Stimulated activated naive CD8-positive, alpha-beta T cell treated with anti-CD3 and anti-CD28 coated beads, Interleukin-15, Interleukin-2, amounts not matched to agents 100 U/mL and 50 U/mL, for 24 hours (primary cell): ENCODE results near the gene TMEM11.

Experiments
- ATAC-seq: fragments of 150-1000 bp; cut with Tn5 transposase; one replicate; pipeline ENCODE4 v1.10.0; 2021
- DNase-seq: peaks from one replicate; pipeline ENCODE4 v3.0.0; 2021

The TMEM11 gene, protein sequence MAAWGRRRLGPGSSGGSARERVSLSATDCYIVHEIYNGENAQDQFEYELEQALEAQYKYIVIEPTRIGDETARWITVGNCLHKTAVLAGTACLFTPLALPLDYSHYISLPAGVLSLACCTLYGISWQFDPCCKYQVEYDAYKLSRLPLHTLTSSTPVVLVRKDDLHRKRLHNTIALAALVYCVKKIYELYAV

DNA sequence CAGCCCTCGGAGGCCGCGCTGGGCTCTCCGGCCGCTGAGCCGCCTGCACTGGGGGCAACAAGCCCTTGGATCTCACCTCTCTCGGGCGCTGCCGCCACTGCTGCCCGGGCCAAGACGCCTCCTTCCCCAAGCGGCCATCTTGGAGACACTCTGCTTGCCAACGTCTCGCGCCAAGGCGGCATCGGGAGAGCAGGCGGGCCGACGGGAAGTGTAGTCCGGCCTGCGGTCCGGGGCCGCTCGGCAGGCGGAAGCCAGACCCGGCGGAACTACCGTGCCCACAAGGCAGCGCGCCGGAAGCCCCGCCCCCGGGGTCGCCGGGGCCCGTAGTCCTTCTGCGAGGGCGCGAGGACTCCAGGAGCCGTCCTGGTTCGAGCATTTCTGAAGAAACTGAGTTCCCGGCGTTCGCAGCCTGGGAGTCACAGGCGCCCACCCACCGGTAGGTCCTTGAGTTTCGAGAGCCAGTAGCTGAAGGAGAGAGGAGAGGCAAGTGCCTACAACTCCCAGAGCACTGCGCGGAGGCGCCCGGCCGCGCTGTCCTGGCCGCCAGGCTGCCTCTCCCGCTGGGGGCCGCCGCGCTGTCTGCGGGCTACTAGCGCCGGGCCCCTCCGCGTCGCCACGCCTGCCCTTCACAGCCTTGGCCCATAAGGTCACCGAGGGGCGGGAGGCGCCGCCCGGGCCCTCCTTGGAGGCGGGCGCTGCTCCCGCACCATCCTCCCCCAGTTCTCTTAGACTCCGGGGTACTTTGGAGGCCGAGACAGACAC, at the start of gene TMEM11:
Gene TMEM11 (minus strand): TSS at position 147 of the 762 bp plus-strand sequence. CDS start 9 bp downstream, at position 138.
- DNase-seq, result peak; percentile 97
- peak; percentile 95 for ATAC-seq

DNA sequence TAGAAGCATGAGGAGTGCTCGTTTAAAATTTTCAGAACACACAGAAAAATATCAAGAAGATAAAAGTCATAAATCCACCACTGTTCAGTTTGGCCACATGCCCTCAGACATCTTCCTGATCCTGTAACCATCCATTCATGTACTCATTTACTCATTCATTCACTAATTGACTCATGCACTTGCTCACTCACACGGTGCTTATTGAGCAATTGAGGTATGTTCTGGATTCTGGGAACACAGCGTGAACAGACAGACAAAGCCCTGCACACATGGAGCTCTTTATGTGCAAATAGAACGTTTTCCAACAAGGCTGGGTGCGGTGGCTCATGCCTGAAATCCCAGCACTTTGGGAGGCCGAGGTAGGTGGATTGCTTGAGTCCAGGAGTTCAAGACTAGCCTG, 49.4 kb upstream of the TMEM11 start:
- no peak for ATAC-seq

DNA sequence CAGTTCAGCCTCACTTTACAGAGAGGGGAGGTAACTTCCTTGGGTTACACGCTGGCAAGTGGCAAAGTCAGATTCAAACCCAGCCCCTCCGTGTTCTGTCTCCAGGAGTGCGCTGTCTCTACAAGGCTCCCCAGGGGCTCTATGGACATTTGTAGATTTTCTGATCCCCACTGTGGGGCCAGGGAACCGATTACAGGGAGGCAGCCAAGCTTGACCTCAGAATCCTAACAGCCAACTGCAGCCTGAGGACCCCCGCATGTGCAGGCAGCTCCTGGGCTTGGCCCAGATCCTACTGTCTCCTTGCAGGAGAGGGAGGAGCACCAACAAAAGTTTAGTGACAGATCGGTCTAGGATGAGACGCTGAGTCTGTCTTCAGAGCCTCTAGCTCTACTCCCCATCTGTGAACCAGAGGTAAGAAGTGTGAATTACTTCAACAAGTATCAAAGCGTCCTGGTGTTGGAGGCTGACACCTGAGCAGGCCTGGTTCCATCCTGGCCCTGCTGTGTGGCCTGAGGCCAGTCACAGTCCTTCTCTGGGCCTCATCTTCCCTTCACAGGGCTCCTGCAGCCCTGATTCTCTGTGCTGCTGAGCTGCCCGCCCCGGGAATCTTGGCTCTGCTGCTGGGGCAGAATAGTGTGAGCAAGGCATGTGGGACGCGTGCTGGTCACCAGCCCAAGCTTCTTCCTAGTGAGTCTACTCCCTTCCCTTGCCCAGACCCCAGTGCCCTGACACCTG, 48.5 kb upstream of the TMEM11 start:
- DNase-seq (no peak), ATAC-seq (no peak)

More for the DNA sequence above, 49.4 kb upstream of the TMEM11 start:
- DNase-seq, result no peak

DNA sequence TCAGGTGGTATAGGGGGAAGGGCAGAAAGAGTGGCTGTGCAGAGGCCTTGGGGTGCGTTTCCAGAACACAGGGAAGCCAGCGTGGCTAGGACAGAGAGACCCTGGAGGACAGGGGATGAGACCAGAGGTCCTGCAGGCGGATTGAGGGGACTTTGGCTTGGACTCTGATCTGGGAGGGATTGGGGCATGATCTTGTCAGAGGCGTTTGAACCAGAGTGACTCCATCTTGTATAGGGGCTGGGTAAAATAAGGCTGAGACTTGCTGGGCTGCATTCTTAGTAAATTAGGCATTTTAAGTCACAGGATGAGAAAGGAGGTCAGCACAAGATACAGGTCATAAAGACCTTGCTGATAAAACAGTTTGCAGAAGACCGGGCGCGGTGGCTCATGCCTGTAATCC, 44.6 kb upstream of the TMEM11 start:
- no peak for ATAC-seq
- no peak for DNase-seq

DNA sequence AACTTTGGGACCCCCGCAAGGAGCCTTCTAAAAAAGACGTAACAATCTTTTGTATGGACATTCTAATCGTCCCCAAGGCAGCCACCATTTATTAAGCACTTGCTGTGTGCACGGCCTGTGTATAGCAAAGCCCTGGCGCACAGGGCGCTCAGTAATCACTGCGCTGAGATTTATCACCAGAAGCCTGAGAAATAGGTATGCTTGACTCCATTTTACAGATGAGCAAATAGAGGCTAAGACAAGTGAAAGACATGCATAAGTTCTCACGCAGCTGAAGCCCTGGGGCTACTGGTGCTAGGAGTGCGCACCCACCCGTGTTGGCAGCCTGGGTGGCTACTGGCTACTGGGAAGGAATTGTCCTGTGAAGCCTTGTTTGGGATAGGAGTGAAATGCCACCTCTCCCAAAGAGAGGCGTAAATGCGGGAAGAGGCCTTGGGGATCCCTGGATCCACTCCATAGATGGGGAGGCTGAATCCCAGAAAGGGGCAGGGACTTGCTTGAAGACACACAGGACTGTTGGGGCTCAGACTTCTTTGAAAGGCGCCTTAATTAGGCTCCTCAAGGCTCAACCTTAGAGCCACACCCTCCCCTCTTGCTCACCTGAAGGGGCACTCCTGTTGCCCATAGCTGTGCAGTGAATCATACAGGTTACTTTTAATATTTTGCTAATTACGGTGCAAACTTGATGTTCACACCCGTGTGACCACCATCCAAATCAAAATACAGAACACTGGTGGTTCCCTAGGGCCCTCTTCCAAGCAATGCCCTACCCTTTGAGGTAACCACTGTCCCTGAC, 39.9 kb upstream of the TMEM11 start:
- DNase-seq (no peak), ATAC-seq (no peak)

DNA sequence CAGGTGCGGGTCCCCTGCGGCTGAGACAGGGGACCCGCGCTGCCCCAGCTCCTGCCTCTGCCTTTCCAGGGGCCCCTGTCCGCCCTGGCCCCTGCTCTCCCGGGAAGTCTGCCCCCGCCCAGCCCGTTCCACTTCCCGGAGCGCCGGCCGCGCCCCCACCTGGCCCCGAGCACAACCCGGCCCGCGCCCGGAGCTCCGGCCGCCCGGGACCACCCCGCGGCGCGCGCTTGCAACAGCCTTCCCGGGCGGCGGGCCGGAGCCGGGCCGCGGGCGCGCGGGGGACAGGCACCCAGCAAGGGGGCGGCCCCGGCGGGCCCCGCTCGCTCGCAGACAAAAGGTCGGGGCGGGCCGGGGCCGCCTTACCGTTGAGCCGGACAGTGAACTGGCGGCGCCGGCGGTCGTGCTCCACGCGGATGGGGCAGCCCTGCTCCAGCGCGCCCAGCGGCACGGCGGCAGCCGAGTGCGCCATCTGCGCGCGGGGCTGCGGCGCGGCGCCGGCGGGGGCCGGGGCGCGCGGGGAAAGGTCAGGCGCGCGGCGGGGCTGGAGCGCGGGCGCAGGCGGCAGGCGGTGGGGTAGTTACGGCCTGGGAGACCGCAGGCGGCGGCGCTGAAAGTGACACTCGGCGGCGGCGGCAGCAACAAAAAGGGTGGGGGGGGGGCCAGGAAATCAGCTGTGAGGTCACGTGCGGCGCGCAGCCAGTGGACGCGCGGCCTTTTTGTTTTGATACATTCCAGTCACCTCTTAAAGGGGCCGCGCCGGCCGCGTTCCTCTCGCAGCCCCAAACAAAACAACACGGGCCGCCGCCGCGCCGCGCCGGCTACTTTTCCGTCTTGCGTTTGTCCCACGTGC, 39.1 kb upstream of the TMEM11 start, which contains the start of gene NATD1:
Gene NATD1 (minus strand): TSS at position 615 of the 850 bp plus-strand sequence. CDS start 146 bp downstream, at position 469.
- DNase-seq, result peak; percentile 80
- peak; percentile 61 for ATAC-seq

DNA sequence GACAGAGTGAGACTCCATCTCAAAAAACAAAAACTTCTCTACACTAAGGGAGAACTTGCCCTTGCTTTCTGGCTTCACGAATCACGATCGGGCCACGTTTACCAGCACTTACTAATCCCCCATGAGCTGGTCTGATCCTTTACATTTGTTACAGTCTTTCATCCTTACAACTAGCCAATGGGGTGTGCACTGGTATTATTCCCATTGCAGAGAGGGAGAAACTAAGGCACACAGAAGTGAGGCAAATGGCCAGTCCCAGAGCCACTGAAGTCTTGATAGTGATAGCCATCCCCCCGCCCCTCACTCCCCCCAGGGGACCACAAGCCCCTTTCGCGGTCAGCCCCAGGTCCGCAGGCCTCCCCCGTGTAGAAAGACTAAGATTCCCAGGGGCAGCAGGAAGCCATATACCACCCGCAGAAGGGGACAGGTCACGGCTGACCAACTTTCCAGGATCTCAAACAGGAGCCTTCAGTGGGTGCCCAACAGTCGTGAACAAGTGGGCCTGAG, 38.4 kb upstream of the TMEM11 start:
- no peak for ATAC-seq

DNA sequence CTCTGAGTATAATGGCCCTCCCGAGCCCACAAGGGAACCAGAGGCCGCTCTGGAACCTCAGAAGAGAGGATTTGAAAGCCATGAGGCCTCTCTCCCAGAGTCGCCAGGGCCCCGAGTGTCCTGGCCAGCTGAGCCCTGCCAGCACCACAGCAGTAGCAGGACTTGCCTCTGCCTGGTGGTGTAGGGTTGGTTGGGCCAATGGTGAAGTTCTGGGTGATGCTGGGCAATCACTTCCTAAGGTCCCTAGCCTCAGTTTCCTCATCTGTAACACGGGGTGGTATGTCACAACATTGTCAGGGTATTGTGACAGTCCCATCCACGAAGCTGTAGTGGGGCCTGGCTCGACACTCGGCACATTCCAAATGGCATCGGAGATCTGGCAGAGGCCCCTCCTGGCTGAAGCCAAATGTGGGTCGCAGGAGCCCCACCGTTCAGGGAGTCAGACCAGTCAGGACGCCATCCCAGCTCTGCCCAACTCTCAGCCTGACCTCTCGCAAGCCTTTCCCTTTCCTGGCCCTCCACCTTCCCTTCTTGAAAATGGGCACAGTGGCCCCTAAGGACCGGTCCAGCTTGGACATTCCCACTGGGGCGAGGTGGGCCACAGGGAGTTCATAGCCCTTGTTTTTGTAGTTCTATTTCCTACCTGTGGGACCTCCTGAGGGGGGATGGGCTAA, 37.5 kb upstream of the TMEM11 start:
- ATAC-seq, result no peak
- DNase-seq, result no peak

More for the DNA sequence above, 38.4 kb upstream of the TMEM11 start:
- no peak for DNase-seq

DNA sequence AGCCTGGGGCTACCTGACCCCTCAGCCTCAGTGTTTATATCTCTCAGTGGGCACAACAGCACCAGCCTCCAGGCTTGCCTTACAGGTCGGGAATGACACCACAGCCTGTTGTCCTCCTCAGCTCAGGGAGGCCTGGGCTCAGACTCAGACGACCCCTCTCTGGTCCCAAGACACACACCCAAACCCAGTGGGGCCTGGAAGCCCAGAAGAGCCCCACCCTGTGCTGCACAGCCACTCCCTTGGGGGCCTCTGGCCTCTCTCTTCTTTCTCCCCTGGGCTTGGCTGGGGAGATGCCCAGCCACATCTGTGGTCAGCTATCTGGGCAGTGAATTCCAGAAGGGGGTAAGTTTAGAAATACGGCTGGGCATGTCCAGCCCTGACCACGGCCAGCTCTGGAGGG, 36.9 kb upstream of the TMEM11 start:
- ATAC-seq, result no peak
- no peak for DNase-seq

DNA sequence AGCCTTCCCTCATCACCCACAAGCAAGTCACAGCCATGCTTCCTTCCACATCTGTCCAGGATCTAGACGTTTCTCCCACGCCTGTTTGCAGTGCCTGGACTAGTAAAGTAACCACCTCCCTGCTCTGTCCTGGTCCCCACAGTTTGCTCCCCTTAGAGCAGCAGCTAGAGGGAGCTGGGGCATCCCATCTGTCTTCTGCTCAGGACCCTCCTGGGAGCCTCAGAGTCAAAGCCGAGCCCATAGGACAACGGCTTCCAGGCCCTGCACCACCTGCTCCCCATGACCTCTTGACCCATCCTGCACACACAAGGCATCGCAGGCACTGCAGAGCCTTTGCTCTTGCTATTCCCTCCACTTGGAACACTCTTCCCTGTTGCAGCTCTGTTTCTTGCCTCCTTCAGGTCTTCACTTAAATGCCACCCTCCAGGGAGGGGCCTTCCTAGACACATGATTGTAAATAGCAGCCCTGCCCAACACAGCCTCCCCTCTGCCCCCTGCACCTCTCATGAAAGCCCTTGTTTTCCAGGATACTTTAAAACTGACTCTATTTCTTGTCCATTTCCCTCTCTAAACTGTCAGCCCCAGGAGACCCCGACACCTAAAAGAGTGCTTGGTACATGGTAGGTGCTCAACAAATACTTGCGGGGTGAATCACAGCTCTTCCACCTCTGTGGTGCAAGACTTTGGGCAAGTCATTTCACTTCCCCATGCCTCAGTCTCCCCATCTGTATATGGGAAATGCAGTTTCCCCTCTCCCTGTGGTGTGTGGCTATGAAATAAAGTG, 36.2 kb upstream of the TMEM11 start:
- no peak for ATAC-seq
- no peak for DNase-seq

DNA sequence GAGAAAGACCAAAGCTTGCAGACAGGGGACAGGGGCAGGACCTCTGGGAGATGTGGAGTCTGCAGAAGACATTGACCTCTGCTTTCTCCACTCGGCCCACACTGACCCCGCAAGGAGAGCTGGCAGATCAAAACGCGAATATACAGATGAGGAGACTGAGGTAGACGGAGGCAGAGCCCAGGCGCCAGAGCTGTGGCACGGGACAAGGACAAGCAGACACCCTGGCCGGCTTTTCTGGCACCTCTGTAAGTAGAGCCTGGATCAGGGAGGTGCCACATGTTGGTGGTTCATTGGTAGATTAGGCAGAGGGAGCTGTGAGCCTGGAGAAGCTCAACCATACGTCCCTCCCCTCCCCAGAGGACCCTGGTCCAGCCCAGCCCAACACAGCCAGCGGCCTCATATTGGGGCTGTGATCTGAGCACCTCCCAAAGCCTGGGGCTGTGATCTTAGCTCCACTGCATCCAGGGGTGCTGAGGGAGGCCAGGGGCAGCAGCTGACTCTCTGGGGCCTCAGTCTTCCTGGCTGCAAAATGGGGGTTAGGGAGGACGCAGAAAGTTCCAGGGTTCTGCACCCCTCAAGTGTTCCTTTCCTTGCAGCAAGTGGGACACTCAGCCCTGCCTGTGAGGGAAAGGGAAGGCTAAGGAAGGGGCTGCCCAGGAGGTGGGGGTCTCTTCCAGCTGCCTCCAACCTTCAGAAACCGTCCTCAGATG, 35.3 kb upstream of the TMEM11 start:
- DNase-seq, result no peak

DNA sequence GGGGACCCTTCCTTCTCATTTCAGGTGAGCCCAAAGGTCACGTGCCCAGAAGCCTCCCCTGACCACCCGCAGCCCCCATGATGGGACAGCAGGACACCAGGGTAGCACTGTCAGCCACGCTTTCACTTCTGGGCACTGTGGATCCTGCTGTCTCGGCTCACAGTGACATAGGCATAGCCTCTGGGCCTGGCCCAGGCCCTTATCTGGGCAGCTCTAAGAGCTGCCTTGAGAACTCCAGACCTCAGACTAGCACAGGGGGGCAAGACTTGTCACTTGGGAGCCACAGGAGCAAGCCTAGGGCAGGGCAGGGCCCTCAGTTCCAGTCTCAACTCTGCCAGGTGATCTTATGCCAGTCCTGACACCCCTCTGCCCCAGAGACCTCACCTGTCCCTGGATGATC, 34.5 kb upstream of the TMEM11 start:
- ATAC-seq (no peak), DNase-seq (no peak)

More for the DNA sequence above, 35.3 kb upstream of the TMEM11 start:
- ATAC-seq, result no peak

DNA sequence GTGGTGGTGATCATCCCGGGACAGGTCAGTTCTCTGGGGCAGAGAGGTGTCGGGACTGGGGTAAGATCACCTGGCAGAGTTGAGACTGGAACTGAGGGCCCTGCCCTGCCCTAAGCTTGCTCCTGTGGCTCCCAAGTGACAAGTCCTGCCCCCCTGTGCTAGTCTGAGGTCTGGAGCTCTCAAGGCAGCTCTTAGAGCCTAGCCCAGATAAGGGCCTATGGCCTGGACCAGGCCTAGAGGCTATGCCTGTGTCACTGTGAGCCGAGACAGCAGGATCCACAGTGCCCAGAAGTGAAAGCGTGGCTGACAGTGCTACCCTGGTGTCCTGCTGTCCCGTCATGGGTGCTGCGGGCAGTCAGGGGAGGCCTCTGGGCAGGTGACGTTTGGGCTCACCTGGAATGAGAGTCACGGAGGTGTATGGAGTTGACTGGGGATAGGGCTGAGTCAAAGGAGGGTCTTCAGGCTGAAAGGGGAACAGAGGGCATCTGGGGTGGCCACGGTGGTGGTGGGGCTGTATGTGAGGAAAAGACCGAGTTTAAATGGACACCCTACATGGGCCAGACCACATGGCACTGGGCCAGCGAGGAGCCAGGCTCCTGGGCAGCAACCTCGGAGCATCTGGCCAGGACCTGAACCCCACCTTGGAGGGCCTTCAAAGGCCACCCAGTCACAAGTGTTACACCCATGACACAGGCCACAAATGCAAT, 33.7 kb upstream of the TMEM11 start:
- ATAC-seq, result no peak

DNA sequence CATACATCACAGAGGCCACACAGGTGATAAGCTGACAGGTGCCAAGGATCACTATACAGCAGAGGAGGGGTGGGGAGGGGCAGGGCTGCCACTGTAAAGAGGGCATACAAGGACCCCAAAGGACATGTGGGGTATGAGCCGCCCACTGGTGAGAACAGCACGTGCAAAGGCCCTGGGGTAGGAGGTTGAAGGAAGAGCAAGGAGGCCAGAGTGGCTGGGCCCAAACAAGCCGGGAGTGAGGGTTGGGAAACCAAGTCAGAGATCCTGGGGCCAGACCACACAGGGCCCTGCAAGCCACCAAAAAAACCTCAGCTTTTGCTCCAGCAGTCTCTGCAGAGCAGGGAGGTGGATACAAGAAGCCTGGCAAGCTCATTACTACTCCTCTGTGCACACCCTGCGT, 32.7 kb upstream of the TMEM11 start:
- DNase-seq, result no peak
- ATAC-seq, result no peak

More for the DNA sequence above, 33.7 kb upstream of the TMEM11 start:
- no peak for DNase-seq

DNA sequence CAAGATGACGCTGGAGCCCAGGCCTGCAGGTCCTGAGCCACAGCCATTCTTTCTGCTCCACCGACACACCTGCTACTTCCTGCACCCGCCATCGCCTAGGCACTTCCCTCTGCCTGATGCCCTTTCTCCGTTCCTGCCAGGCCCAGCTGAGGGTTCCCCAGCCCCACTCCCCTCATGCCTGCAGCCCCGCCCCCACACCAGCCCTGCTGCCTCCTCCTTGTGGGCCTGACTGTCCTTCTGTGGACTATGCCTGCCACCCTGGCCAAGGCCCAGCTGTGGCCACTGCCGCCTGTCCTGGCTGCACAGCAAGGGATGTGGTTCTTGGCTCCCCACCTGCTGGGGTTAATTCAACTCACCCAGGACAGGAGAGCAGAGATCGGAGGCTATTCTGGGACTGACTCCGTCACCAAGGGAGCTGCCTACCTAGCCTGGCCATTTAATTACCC, 31.7 kb upstream of the TMEM11 start:
- DNase-seq (no peak), ATAC-seq (no peak)

DNA sequence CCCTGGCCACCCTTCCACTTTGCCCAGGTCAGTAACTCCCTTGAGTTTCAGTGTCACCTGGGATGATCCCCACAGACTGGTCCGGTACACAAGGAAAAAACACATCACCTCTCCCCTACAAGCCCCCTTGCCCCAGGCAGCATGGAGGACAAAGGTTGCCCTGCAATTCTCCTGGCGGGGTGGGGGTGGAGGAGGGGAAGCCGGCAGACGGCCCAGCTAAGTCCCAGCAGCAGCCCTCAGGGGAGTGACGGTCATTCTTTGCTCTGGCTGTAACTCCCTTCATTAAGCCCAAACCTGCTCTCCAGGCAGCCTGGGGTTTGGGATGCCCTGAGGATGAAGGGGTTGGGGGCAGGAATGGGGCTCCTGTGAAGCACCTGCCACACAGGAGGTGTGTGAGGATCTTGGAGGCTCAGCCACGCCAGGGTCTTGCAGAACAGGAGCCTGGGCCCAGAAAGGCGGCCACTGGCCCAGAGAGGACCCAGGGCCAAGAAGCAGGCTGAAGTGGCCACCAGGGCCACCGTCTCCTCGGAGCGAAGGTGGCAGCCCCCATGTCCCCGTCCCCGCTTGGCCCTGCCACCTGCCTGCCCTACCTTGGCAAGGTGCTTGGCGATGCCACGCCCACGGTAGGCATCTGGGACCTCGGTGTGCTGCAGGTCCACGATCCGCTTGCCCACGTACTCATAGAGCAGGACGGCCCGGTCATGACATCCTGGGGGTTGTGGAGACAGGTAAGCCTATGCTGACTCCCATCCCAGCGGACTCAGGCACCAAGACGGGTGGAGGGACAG, 29.7 kb upstream of the TMEM11 start:
- ATAC-seq (no peak), DNase-seq (no peak)

DNA sequence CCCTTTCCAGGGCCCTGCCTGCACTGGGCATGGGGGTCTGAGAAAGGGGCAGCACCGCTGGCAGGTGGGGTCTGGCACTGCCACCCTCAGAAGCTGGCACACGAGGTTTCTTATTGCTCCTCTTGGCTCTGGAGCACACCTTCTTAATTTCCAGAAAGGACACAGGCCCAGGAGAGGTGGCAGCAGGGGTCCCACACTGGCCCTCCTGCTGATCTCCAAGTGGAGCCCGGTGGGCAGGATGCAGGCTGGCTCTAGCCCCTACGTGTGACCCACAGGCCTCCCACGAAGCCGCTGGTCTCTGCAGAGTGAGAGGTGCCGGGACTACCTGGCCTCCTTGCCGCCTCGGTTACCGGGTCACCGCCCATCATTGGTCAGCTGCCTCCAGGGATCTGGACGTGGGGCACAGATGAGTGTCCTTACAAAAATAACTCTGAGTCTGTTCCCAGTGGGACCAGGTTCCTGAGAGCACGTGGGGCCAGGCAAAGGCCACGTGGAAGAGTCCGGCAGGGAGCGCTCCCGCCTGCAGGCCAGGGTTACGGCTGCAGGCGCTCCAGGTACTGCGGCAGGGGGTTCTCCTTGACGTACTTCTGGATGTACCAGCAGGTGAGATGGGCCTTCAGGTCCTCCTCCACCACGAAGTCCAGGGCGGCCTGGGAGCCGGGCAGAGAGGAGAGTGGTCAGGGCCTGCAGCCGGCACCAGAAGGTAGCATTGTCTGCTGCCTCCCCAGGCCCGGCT, 29.0 kb upstream of the TMEM11 start:
- ATAC-seq (no peak), DNase-seq (no peak)
